ENCODE data around the gene LUM. TPM values are rescaled to one million over a fixed set of nuclear protein-coding genes. Genes with fewer than 3 reads are reported as not detected.

The LUM gene
- total and polyA plus RNA-seq, 7 donors: 2.7 to 35.7 (median 8.3) TPM

DNA sequence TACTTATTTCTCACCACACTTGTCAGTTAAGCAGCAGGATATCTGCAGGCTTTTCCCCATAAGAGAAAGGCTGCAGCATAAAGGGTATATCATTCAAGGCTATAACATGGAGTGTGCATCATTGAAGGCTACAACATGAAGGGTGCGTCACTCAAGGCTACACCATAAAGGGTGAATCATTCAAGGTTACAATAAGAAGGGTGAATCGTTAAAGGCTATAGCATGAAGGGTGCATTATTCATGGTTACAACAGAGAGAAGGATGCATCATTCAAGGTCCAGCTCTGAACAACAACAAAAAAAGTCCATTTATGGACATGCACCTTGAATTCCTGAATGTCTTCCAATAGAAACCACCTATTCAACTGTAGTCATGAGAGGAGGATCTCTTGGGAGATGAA is 32.8 kb upstream of the LUM start:
- Histone ChIP-seq H3K27me3 (ENCODE audit: insufficient read depth in 3 of 3, low read length in 2 of 3) (no peaks in the 10 kb centered on the region), H3K4me3 (no peak overlapping the region), H3K36me3 (ENCODE audit: insufficient read depth in 1 of 2, low read depth in 1 of 2) (no peaks in the 10 kb centered on the region), H3K9me3 (no peaks in the 10 kb centered on the region), H3K27ac (no peak overlapping the region), H3K4me1 (no peaks in the 10 kb centered on the region)
- no peak for DNase-seq
- 77 to 86% (median 80%) methylated on average over 2 of the region's 2 CpGs for WGBS, 3 donors
- TF ChIP-seq CTCF (IDR thresholded peaks at IDR 0.05): no peak
- intact Hi-C loops (cut with DNase I): no loop called here
- ATAC-seq: no peak

GRCh38 chr12:91143206-91143605 is 31.9 kb upstream of the LUM start:
- no peak for DNase-seq
- no peaks in the 10 kb centered on the region for H3K4me1 ChIP-seq
- no peak for ATAC-seq
- WGBS, 3 donors: 81 to 87% (median 87%) methylated on average over 3 of the region's 3 CpGs
- TF ChIP-seq CTCF (IDR thresholded peaks at IDR 0.05): no peak
- H3K27ac ChIP-seq: no peak overlapping the region
- no peaks in the 10 kb centered on the region for H3K9me3 ChIP-seq
- intact Hi-C loops (cut with DNase I): no loop called here
- no peaks in the 10 kb centered on the region for H3K36me3 ChIP-seq (ENCODE audit: insufficient read depth in 1 of 2, low read depth in 1 of 2)
- no peak overlapping the region for H3K4me3 ChIP-seq
- H3K27me3 ChIP-seq (ENCODE audit: insufficient read depth in 3 of 3, low read length in 2 of 3): no peaks in the 10 kb centered on the region

GRCh38 chr12:91142221-91142631 is 30.9 kb upstream of the LUM start:
- 32 to 45% (median 35%) methylated on average over 3 of the region's 3 CpGs for WGBS, 3 donors
- H3K4me3 ChIP-seq: no peak overlapping the region
- ATAC-seq: peak in 1 of 4 donors; percentile 39
- no peaks in the 10 kb centered on the region for H3K27me3 ChIP-seq (ENCODE audit: insufficient read depth in 3 of 3, low read length in 2 of 3)
- intact Hi-C loops (cut with DNase I): no loop called here
- H3K27ac ChIP-seq: no peak overlapping the region
- no peak for DNase-seq
- H3K9me3 ChIP-seq: no peaks in the 10 kb centered on the region
- TF ChIP-seq CTCF (IDR thresholded peaks at IDR 0.05): no peak
- H3K36me3 ChIP-seq (ENCODE audit: insufficient read depth in 1 of 2, low read depth in 1 of 2): no peaks in the 10 kb centered on the region
- no peaks in the 10 kb centered on the region for H3K4me1 ChIP-seq

DNA sequence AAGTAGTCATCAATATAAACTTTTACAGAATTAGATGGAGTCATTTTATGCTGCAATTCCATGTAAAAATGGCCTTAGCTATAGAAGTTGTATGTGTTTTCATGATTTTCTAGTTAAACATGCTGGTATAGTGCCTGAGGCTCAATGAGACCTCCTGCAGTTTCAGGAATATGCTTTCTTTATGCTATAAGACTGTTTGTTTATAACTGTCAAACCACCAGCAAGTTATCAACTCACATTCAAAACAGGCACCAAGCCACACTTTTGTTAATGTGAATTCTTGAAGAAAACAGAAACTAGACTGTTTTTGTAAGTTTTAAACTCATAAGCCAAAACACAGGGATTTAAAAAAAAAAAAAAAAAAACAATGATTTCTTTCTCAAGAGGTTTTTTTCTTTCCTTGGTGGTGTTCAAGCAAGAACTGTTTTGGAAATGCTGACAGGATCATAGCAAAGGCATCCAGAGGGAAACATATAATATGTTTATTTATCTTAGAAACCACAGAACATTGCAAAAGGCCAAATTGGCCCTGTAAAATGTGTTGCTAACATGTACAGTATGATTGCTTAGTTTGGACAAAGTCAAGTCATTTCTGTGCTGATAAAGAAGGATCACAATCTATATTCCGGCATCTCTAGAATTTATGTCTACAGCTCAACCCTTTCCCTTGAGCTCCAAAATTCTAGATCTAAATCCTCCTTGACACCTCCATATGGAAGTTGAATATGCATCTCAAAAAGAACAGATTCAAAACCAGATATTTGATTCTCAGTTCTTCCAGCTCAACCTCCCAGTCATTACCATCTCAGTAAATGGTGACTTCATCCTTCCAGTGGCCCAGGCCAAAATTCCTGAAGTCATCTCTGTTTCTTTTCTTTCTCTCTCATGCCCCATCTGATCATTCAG is 29.0 kb upstream of the LUM start:
- Histone ChIP-seq H3K36me3 (ENCODE audit: insufficient read depth in 1 of 2, low read depth in 1 of 2) (no peaks in the 10 kb centered on the region), H3K27me3 (ENCODE audit: insufficient read depth in 3 of 3, low read length in 2 of 3) (no peaks in the 10 kb centered on the region), H3K27ac (peak overlapping the region; percentile 15), H3K4me1 (no peaks in the 10 kb centered on the region), H3K9me3 (no peaks in the 10 kb centered on the region), H3K4me3 (no peak overlapping the region)
- ATAC-seq (peak in 2 of 4 donors; percentile 15 to 62), DNase-seq (no peak)
- intact Hi-C loops (cut with DNase I): no loop called here
- no peak for TF ChIP-seq CTCF (IDR thresholded peaks at IDR 0.05)
- WGBS, 3 donors: 89 to 94% (median 93%) methylated on average over 1 of the region's 1 CpG
